HG03039 (cell line): ENCODE results near the gene DMRTA2.

Source experiments
- ATAC-seq: cut with Tn5 transposase; IDR thresholded peaks from one replicate; pipeline ENCODE4 v1.9.1; 2021; ENCODE audit warnings: mild to moderate bottlenecking, moderate library complexity; ENCODE audit not compliant: unreplicated experiment

DMRTA2 gene

GRCh38 chr1:50422946-50423669 lies at the start of gene DMRTA2:
Gene DMRTA2 (minus strand): TSS chr1:50423443. CDS start chr1:50421536, 1,907 bp downstream.
- ATAC-seq: no peak

- ATAC-seq: no peak
These were observed 48.7 kb upstream of the DMRTA2 start for GRCh38 chr1:50471967-50472366.

- ATAC-seq: no peak
These were observed 39.7 kb upstream of the DMRTA2 start for GRCh38 chr1:50462964-50463363.

- no peak for ATAC-seq
These were observed 35.3 kb upstream of the DMRTA2 start for GRCh38 chr1:50458507-50458906.

- no peak for ATAC-seq
These were observed 31.7 kb upstream of the DMRTA2 start for GRCh38 chr1:50454911-50455310.

GRCh38 chr1:50453266-50453665 lies 30.0 kb upstream of the DMRTA2 start:
- ATAC-seq: no peak

GRCh38 chr1:50452700-50453099 lies 29.5 kb upstream of the DMRTA2 start:
- no peak for ATAC-seq

- no peak for ATAC-seq
These were observed 27.8 kb upstream of the DMRTA2 start for GRCh38 chr1:50450861-50451653.

- no peak for ATAC-seq
These were observed 24.7 kb upstream of the DMRTA2 start for GRCh38 chr1:50447961-50448360.

GRCh38 chr1:50441183-50441582 lies 17.9 kb upstream of the DMRTA2 start:
- no peak for ATAC-seq

- ATAC-seq: no peak
These were observed 15.7 kb upstream of the DMRTA2 start for GRCh38 chr1:50438945-50439344.

GRCh38 chr1:50436489-50436888 lies 13.2 kb upstream of the DMRTA2 start:
- no peak for ATAC-seq

- ATAC-seq: no peak
These were observed 6.8 kb upstream of the DMRTA2 start for GRCh38 chr1:50430010-50430405.

GRCh38 chr1:50427818-50428779 lies 4.9 kb upstream of the DMRTA2 start:
- no peak for ATAC-seq

- no peak for ATAC-seq
These were observed 4.0 kb upstream of the DMRTA2 start for GRCh38 chr1:50427086-50427817.

GRCh38 chr1:50426702-50427085 lies 3.5 kb upstream of the DMRTA2 start:
- no peak for ATAC-seq

GRCh38 chr1:50426108-50426700 lies 3.0 kb upstream of the DMRTA2 start:
- no peak for ATAC-seq

- ATAC-seq: no peak
These were observed 2.3 kb upstream of the DMRTA2 start for GRCh38 chr1:50425376-50426107.

GRCh38 chr1:50424884-50425375 lies 1.7 kb upstream of the DMRTA2 start:
- ATAC-seq: no peak
